Osteoblast (primary cell): ENCODE results near the gene SHISA5. TPM values are rescaled to one million over a fixed set of nuclear protein-coding genes. Genes with fewer than 3 reads are reported as not detected.

Experiments
- DNase-seq: peaks from one replicate; pipeline ENCODE4 v3.0.0; 2011; ENCODE audit warnings: low spot score, mixed read lengths; ENCODE audit not compliant: insufficient read length; ENCODE audit errors: missing footprints
- H2AFZ ChIP-seq: 2 replicates; pipeline ENCODE4 v1.6.0; 2011; ENCODE audit warnings: mild to moderate bottlenecking, low read length
- H3K27ac ChIP-seq: 2 replicates; pipeline ENCODE4 v1.5.1; 2011; ENCODE audit warnings: mild to moderate bottlenecking, low read depth, low read length, moderate library complexity
- H3K27me3 ChIP-seq: 2 replicates; pipeline ENCODE4 v1.6.0; 2012; ENCODE audit warnings: mild to moderate bottlenecking, control low read depth, inconsistent platforms, low read length, moderate library complexity; ENCODE audit not compliant: insufficient read depth
- H3K36me3 ChIP-seq: 2 replicates; pipeline ENCODE4 v1.5.1; 2011; ENCODE audit warnings: mild to moderate bottlenecking, low read length, control low read depth, moderate library complexity; ENCODE audit not compliant: insufficient read depth
- H3K4me1 ChIP-seq: 2 replicates; pipeline ENCODE4 v1.5.1; 2011; ENCODE audit warnings: mild to moderate bottlenecking, low read length, control low read depth, moderate library complexity; ENCODE audit not compliant: insufficient read depth
- H3K4me2 ChIP-seq: 2 replicates; pipeline ENCODE4 v1.6.0; 2011; ENCODE audit warnings: mild to moderate bottlenecking, low read length; ENCODE audit not compliant: insufficient read depth
- H3K4me3 ChIP-seq: fragments of 200-600 bp; sonication (generic); 3 replicates; pipeline ENCODE4 v1.5.1; 2012; ENCODE audit warnings: mild to moderate bottlenecking, low read length, inconsistent platforms; ENCODE audit not compliant: insufficient read depth
- H3K79me2 ChIP-seq: 2 replicates; pipeline ENCODE4 v1.6.0; 2012; ENCODE audit warnings: mild to moderate bottlenecking, low read length, control low read depth, inconsistent platforms; ENCODE audit not compliant: insufficient read depth
- H3K9me3 ChIP-seq: 2 replicates; pipeline ENCODE4 v1.5.1; 2011; ENCODE audit warnings: low read depth, low read length, control low read depth
- H4K20me1 ChIP-seq: 2 replicates; pipeline ENCODE4 v1.6.0; 2012; ENCODE audit warnings: mild to moderate bottlenecking, low read length, control low read depth; ENCODE audit not compliant: insufficient read depth
- CTCF ChIP-seq: IDR thresholded peaks from 2 replicates; pipeline ENCODE4 v1.5.1; 2011; ENCODE audit warnings: mild to moderate bottlenecking, low read depth, low read length, moderate library complexity; ENCODE audit errors: extremely low read depth
- total RNA-seq: library from RNA; depleted of rRNA; stranded (reverse); fragments of >200 nt; gene quantifications from 2 replicates; pipeline ENCODE4 v1.2.3, GENCODE V29; 2012

The SHISA5 gene
- total RNA-seq, 1 donor, result 105 TPM

DNA sequence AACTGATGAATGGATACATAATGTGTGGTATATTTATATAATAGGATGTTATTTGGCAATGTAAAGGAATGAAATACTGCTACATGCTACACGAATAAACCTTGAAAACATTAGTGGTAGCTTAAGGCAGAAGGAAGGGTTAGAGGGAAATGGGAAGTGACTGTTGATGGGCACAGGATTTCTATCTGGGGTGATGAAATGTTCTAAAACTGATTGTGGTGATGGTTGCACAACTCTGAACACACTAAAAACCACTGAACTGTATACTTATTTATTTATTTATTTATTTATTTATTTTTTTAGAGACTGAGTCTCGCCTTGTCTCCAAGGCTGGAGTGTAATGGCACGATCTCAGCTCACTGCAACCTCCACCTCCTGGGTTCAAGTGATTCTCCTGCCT lies 24.8 kb upstream of the SHISA5 start:
- no peak for DNase-seq
- H2AFZ ChIP-seq, result no peak overlapping the region
- H3K36me3 ChIP-seq, result peaks cover 18% of the 10 kb centered on the region
- H3K4me2 ChIP-seq, result no peak overlapping the region
- H4K20me1 ChIP-seq, result no peaks in the 10 kb centered on the region
- no peak overlapping the region for H3K27ac ChIP-seq
- H3K4me1 ChIP-seq, result no peaks in the 10 kb centered on the region
- no peak overlapping the region for H3K4me3 ChIP-seq
- no peaks in the 10 kb centered on the region for H3K79me2 ChIP-seq
- no peaks in the 10 kb centered on the region for H3K27me3 ChIP-seq
- no peaks in the 10 kb centered on the region for H3K9me3 ChIP-seq
- TF ChIP-seq CTCF, result no peak

DNA sequence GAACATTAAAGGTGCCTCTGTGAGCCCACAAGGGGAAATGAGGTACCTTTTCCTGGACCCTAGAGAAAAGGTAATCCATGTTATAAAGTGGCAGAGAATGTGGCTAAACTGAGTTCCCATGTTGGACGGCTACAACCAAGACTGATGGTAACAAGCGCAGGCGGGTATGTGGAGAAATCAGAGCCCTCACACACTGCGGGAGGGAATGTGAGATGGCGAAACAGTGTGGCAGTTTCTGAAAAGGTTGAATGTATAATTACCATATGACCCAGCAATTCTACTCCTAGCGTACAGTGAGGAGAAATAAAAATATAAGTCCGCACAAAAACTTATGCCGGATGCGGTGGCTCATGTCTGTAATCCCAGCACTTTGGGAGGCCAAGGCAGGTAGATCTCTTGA lies 24.1 kb upstream of the SHISA5 start:
- no peak overlapping the region for H3K4me3 ChIP-seq
- TF ChIP-seq CTCF, result no peak
- peaks cover 18% of the 10 kb centered on the region for H3K36me3 ChIP-seq
- H3K4me1 ChIP-seq, result no peaks in the 10 kb centered on the region
- no peaks in the 10 kb centered on the region for H3K9me3 ChIP-seq
- H3K27ac ChIP-seq, result no peak overlapping the region
- no peak for DNase-seq
- no peaks in the 10 kb centered on the region for H3K79me2 ChIP-seq
- no peaks in the 10 kb centered on the region for H3K27me3 ChIP-seq
- H3K4me2 ChIP-seq, result no peak overlapping the region
- no peak overlapping the region for H2AFZ ChIP-seq
- no peaks in the 10 kb centered on the region for H4K20me1 ChIP-seq

- Histone ChIP-seq H3K27ac (no peak overlapping the region), H4K20me1 (no peaks in the 10 kb centered on the region), H3K4me3 (no peak overlapping the region), H3K36me3 (peaks cover 18% of the 10 kb centered on the region), H3K79me2 (no peaks in the 10 kb centered on the region), H2AFZ (no peak overlapping the region), H3K4me1 (no peaks in the 10 kb centered on the region), H3K27me3 (no peaks in the 10 kb centered on the region), H3K4me2 (no peak overlapping the region), H3K9me3 (no peaks in the 10 kb centered on the region)
- DNase-seq, result peak; percentile 43
- no peak for TF ChIP-seq CTCF
Measured at GRCh38 chr3:48524970-48525369, 21.0 kb upstream of the SHISA5 start.

DNA sequence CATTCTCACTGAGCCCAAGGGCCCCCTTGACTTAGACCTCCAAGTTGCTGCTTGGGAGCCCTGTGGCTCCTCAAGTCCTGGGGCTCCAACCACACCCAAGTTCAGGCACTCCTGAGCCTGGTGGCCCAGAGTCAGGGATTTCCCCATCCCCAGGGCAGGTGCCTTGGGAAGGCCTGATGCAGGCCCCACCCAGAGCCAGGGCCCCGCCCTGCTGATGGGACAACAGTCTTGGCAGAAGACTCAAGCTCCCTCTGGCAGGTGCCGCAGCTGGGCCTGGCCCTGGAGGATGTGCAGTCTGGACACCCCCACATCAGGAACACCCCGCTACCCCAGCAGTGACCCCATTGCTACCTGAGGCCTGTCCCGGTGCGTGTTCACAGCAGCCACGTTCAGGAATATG lies 17.7 kb upstream of the SHISA5 start:
- Histone ChIP-seq H3K36me3 (no peaks in the 10 kb centered on the region), H3K27me3 (no peaks in the 10 kb centered on the region), H3K4me2 (no peak overlapping the region), H3K4me3 (no peak overlapping the region), H3K27ac (no peak overlapping the region), H4K20me1 (no peaks in the 10 kb centered on the region), H3K79me2 (no peaks in the 10 kb centered on the region), H2AFZ (no peak overlapping the region), H3K4me1 (no peaks in the 10 kb centered on the region), H3K9me3 (no peaks in the 10 kb centered on the region)
- TF ChIP-seq CTCF, result no peak
- peak; percentile 64 for DNase-seq
